ENCODE measurements around the gene LAMP1. TPM values are rescaled to one million over a fixed set of nuclear protein-coding genes. Genes with fewer than 3 reads are reported as not detected.

Gene LAMP1
- total and polyA plus RNA-seq, 2 donors from 2014 or later = 210 to 256 TPM

DNA sequence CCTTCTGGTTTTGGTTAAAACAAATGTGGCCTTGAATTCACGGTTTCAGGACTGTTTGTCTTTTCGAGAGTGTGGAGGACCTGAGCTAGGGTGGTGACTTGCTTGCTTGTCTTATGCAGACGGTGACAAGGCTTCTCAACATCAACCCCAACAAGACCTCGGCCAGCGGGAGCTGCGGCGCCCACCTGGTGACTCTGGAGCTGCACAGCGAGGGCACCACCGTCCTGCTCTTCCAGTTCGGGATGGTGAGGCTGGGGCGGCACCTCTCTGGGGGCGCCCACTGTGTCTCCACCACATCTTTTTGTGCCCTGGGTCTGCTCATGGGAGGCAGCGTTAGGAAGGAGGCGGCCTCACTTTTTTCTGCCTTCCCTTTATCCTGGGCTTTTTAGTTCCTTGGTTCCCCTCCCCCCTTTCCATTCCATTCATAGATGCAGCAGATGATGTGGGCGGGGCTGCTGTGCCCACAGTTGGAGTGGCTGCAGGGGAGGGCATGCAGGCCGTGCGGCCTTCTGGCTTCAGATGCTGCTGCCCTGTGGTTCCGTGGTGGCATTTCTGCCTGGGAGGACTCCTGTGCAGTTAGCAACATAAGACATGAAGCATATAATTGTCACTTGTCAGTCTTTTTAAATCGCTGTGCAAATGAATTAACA lies 23.3 kb downstream of the LAMP1 start:
- intact Hi-C loops (cut with DNase I) = no loop called here
- no peaks in the 10 kb centered on the region for H3K9me3 ChIP-seq (ENCODE audit: control insufficient read depth in 2 of 3, insufficient read depth in 1 of 3, low read length in 3 of 3)
- no peak overlapping the region for H3K4me3 ChIP-seq (ENCODE audit: low read length in 3 of 3)
- peaks cover 6 to 58% (median 39%) of the 10 kb centered on the region in 3 donors for H3K36me3 ChIP-seq (ENCODE audit: control insufficient read depth in 2 of 3, insufficient read depth in 3 of 3, low read length in 3 of 3)
- peaks cover 0 to 11% (median 3%) of the 10 kb centered on the region in 3 donors for H3K4me1 ChIP-seq (ENCODE audit: control insufficient read depth in 2 of 3, insufficient read depth in 2 of 3, low read depth in 1 of 3, low read length in 3 of 3)
- DNase-seq (no peak), FAIRE-seq (no peak)
- TF ChIP-seq CTCF (IDR thresholded peaks at IDR 0.05; ENCODE audit: borderline replicate concordance, extremely low read depth, insufficient read depth) = no peak
- H3K27me3 ChIP-seq (ENCODE audit: control insufficient read depth, insufficient read depth, low read length) = no peaks in the 10 kb centered on the region
- H3K9ac ChIP-seq (ENCODE audit: low read length in 3 of 3) = no peak overlapping the region
- H3K27ac ChIP-seq (ENCODE audit: low read depth in 2 of 2, low read length in 2 of 2) = no peak overlapping the region

DNA sequence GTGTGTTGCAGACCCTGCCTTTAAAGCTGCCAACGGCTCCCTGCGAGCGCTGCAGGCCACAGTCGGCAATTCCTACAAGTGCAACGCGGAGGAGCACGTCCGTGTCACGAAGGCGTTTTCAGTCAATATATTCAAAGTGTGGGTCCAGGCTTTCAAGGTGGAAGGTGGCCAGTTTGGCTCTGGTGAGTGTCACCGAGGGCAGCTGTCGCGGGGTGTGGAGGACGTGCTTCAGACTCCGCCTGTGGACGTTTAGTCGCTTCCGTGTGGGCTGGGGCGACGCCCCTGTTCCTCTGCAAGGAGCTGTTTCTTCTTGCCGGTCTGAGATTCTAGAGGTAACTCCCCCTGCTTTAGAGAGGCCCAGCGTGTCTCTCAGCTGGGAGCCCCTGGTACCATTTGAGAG lies 24.5 kb downstream of the LAMP1 start:
- H3K36me3 ChIP-seq (ENCODE audit: control insufficient read depth in 2 of 3, insufficient read depth in 3 of 3, low read length in 3 of 3) = peaks cover 6 to 58% (median 39%) of the 10 kb centered on the region in 3 donors

DNA sequence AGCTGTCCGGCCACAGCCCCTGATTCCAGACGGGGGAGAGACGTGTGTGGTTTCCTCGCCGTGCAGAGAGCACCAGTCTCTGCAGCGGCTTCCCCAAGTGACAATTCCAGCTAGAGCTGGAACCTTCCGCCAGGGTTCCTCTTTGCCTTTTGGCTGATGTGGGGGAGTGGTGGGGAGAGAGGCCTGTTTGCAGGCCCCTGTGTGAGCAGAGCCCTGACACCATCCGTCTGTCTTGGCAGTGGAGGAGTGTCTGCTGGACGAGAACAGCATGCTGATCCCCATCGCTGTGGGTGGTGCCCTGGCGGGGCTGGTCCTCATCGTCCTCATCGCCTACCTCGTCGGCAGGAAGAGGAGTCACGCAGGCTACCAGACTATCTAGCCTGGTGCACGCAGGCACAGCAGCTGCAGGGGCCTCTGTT lies 25.0 kb downstream of the LAMP1 start:
- DNase-seq (peak in 4 of 5 donors; percentile 32 to 73 (median 54)), FAIRE-seq (no peak)
- no peak for TF ChIP-seq CTCF (IDR thresholded peaks at IDR 0.05; ENCODE audit: borderline replicate concordance, extremely low read depth, insufficient read depth)
- Histone ChIP-seq H3K27me3 (ENCODE audit: control insufficient read depth, insufficient read depth, low read length) (no peaks in the 10 kb centered on the region), H3K27ac (ENCODE audit: low read depth in 2 of 2, low read length in 2 of 2) (peak overlapping the region in 1 of 2 donors; percentile 9), H3K9me3 (ENCODE audit: control insufficient read depth in 2 of 3, insufficient read depth in 1 of 3, low read length in 3 of 3) (no peaks in the 10 kb centered on the region), H3K9ac (ENCODE audit: low read length in 3 of 3) (no peak overlapping the region), H3K4me3 (ENCODE audit: low read length in 3 of 3) (no peak overlapping the region), H3K4me1 (ENCODE audit: control insufficient read depth in 2 of 3, insufficient read depth in 2 of 3, low read depth in 1 of 3, low read length in 3 of 3) (peaks cover 0 to 11% (median 3%) of the 10 kb centered on the region in 3 donors), H3K36me3 (ENCODE audit: control insufficient read depth in 2 of 3, insufficient read depth in 3 of 3, low read length in 3 of 3) (peaks cover 6 to 53% (median 39%) of the 10 kb centered on the region in 3 donors)
- intact Hi-C loops (cut with DNase I) = no loop called here

More for the DNA sequence above, 24.5 kb downstream of the LAMP1 start:
- no peaks in the 10 kb centered on the region for H3K27me3 ChIP-seq (ENCODE audit: control insufficient read depth, insufficient read depth, low read length)
- no peak for DNase-seq
- H3K9me3 ChIP-seq (ENCODE audit: control insufficient read depth in 2 of 3, insufficient read depth in 1 of 3, low read length in 3 of 3) = no peaks in the 10 kb centered on the region
- H3K27ac ChIP-seq (ENCODE audit: low read depth in 2 of 2, low read length in 2 of 2) = no peak overlapping the region
- H3K9ac ChIP-seq (ENCODE audit: low read length in 3 of 3) = no peak overlapping the region
- FAIRE-seq = no peak
- TF ChIP-seq CTCF (IDR thresholded peaks at IDR 0.05; ENCODE audit: borderline replicate concordance, extremely low read depth, insufficient read depth) = no peak
- H3K4me1 ChIP-seq (ENCODE audit: control insufficient read depth in 2 of 3, insufficient read depth in 2 of 3, low read depth in 1 of 3, low read length in 3 of 3) = peaks cover 0 to 11% (median 3%) of the 10 kb centered on the region in 3 donors
- intact Hi-C loops (cut with DNase I) = no loop called here
- H3K4me3 ChIP-seq (ENCODE audit: low read length in 3 of 3) = no peak overlapping the region
